CD4-positive, alpha-beta T cell treated with Interleukin-6 at 100 ng/mL for 8 hours (primary cell): Measurements from ENCODE around the gene DUS2.

Experiments
- DNase-seq: peaks from one replicate; pipeline ENCODE4 v3.0.0-alpha.2; 2020; ENCODE audit warnings: mixed read lengths, low spot score

DUS2 gene

GRCh38 chr16:68126395-68126794, 103.3 kb downstream of the DUS2 start:
- no peak for DNase-seq

GRCh38 chr16:68128577-68129305, 105.7 kb downstream of the DUS2 start:
- DNase-seq = no peak
